HG02571 (cell line): ENCODE data around the gene GCGR.

ENCODE experiments used
- ATAC-seq: cut with Tn5 transposase; IDR thresholded peaks from one replicate; pipeline ENCODE4 v1.9.1; 2021; ENCODE audit warnings: mild to moderate bottlenecking, moderate library complexity; ENCODE audit not compliant: unreplicated experiment

GCGR gene

GRCh38 chr17:81803728-81804558 is at the start of gene GCGR:
Gene GCGR, plus strand, starts transcription at chr17:81804150. Its CDS starts 4,869 bp downstream, at chr17:81809019.
- no peak for ATAC-seq

- no peak for ATAC-seq
Observed at GRCh38 chr17:81792675-81793615, 11.0 kb upstream of the GCGR start.

GRCh38 chr17:81794074-81794476 is 9.9 kb upstream of the GCGR start:
- no peak for ATAC-seq

- ATAC-seq, result no peak
Observed at GRCh38 chr17:81794509-81794908, 9.4 kb upstream of the GCGR start.

GRCh38 chr17:81801327-81801726 is 2.6 kb upstream of the GCGR start:
- no peak for ATAC-seq

GRCh38 chr17:81802048-81802758 is 1.7 kb upstream of the GCGR start:
- no peak for ATAC-seq

GRCh38 chr17:81802856-81803643 is 900 bp upstream of the GCGR start:
- no peak for ATAC-seq

GRCh38 chr17:81804559-81805399 is 829 bp downstream of the GCGR start:
- ATAC-seq, result no peak

- ATAC-seq, result no peak
Observed at GRCh38 chr17:81805707-81806460, 1.9 kb downstream of the GCGR start.

- ATAC-seq, result no peak
Observed at GRCh38 chr17:81806461-81807209, 2.7 kb downstream of the GCGR start.

- no peak for ATAC-seq
Observed at GRCh38 chr17:81807210-81807719, 3.3 kb downstream of the GCGR start.

- ATAC-seq, result no peak
Observed at GRCh38 chr17:81807839-81808238, 3.9 kb downstream of the GCGR start.

GRCh38 chr17:81808778-81809555 is 5.0 kb downstream of the GCGR start:
- no peak for ATAC-seq

GRCh38 chr17:81809556-81809998 is 5.6 kb downstream of the GCGR start:
- no peak for ATAC-seq

- no peak for ATAC-seq
Observed at GRCh38 chr17:81810476-81810875, 6.5 kb downstream of the GCGR start.

GRCh38 chr17:81810892-81811704 is 7.1 kb downstream of the GCGR start:
- no peak for ATAC-seq
